Measurements from ENCODE around the gene SDHAF4. TPM values are rescaled to one million over a fixed set of nuclear protein-coding genes. Genes with fewer than 3 reads are reported as not detected.
A peak's percentile ranks its signal among the peaks of the same experiment; 100 is the strongest.

SDHAF4 gene
- 10 to 100 TPM; 13.3 to 13.9 TPM for total RNA-seq

GRCh38 chr6:70566751-70567382 is at the start of gene SDHAF4:
TSS of gene SDHAF4 (plus strand) at chr6:70566930. CDS start at chr6:70566941, 11 bp downstream.
- Mint-ChIP-seq H3K4me1 (ENCODE audit: low read depth) (peaks cover 19% of the 10 kb centered on the region), H3K27me3 (no peaks in the 10 kb centered on the region), H3K36me3 (peaks cover 10% of the 10 kb centered on the region), H3K27ac (peak within 1 kb of the TSS; percentile 60), H3K4me3 (peak within 1 kb of the TSS; percentile 84), H3K9me3 (no peaks in the 10 kb centered on the region)
- peak; percentile 96 for DNase-seq
- ChIA-PET CTCF (interaction anchor here (0.7 to 3.9 kb wide), 8 partner anchors 101 to 389 kb away, joined by 3 to 12 read pairs (median 4); partner anchors contain the start of gene SMAP1), POLR2A (interaction anchor here (0.6 to 2.0 kb wide), 3 partner anchors 16 to 101 kb away, joined by 3 to 5 read pairs (median 3); partner anchors contain the start of gene SMAP1)
- intact Hi-C loops (cut with micrococcal nuclease): loop anchor here (1.0 to 5.0 kb wide), 3 partner anchors 100 to 154 kb away; partner anchors contain the start of genes FAM135A and SMAP1

GRCh38 chr6:70518723-70519122 is 48.0 kb upstream of the SDHAF4 start:
- intact Hi-C loops (cut with micrococcal nuclease): no loop called here
- H3K9me3 Mint-ChIP-seq: no peaks in the 10 kb centered on the region
- H3K36me3 Mint-ChIP-seq: no peaks in the 10 kb centered on the region
- H3K27ac Mint-ChIP-seq: no peak overlapping the region
- H3K4me3 Mint-ChIP-seq: no peak overlapping the region
- no peak for DNase-seq
- H3K4me1 Mint-ChIP-seq (ENCODE audit: low read depth): peaks cover 6% of the 10 kb centered on the region
- ChIA-PET POLR2A (no interaction called here), CTCF (interaction anchor here (1.2 to 7.9 kb wide), 2 partner anchors 168 to 365 kb away, joined by 4 to 93 read pairs; no protein-coding TSS in a partner anchor)
- H3K27me3 Mint-ChIP-seq: no peaks in the 10 kb centered on the region

GRCh38 chr6:70520575-70520974 is 46.2 kb upstream of the SDHAF4 start:
- no peak for DNase-seq
- Mint-ChIP-seq H3K27me3 (no peaks in the 10 kb centered on the region), H3K4me3 (no peak overlapping the region), H3K27ac (no peak overlapping the region), H3K4me1 (ENCODE audit: low read depth) (peaks cover 6% of the 10 kb centered on the region), H3K36me3 (no peaks in the 10 kb centered on the region), H3K9me3 (no peaks in the 10 kb centered on the region)
- ChIA-PET CTCF (interaction anchor here (0.7 to 7.9 kb wide), 17 partner anchors 14 to 524 kb away, joined by 3 to 93 read pairs (median 3); partner anchors contain the start of gene SMAP1), POLR2A (no interaction called here)
- intact Hi-C loops (cut with micrococcal nuclease): loop anchor here (1.0 to 5.0 kb wide), 3 partner anchors 166 to 437 kb away; partner anchors contain the start of gene B3GAT2

GRCh38 chr6:70524721-70525286 is 41.9 kb upstream of the SDHAF4 start:
- Mint-ChIP-seq H3K36me3 (no peaks in the 10 kb centered on the region), H3K27me3 (no peaks in the 10 kb centered on the region), H3K4me3 (no peak overlapping the region), H3K4me1 (ENCODE audit: low read depth) (no peaks in the 10 kb centered on the region), H3K9me3 (no peaks in the 10 kb centered on the region), H3K27ac (no peak overlapping the region)
- ChIA-PET CTCF (interaction anchor here (2.4 to 7.9 kb wide), 2 partner anchors 162 to 359 kb away, joined by 10 to 93 read pairs; no protein-coding TSS in a partner anchor), POLR2A (no interaction called here)
- intact Hi-C loops (cut with micrococcal nuclease): loop anchor here (5.0 kb wide), 1 partner anchor 432 kb away; the partner anchor contains the start of gene B3GAT2
- DNase-seq: no peak

GRCh38 chr6:70527071-70527737 is 39.5 kb upstream of the SDHAF4 start:
- H3K4me3 Mint-ChIP-seq: no peak overlapping the region
- no peak for DNase-seq
- H3K36me3 Mint-ChIP-seq: no peaks in the 10 kb centered on the region
- no peak overlapping the region for H3K27ac Mint-ChIP-seq
- H3K9me3 Mint-ChIP-seq: no peaks in the 10 kb centered on the region
- intact Hi-C loops (cut with micrococcal nuclease): no loop called here
- no peaks in the 10 kb centered on the region for H3K4me1 Mint-ChIP-seq (ENCODE audit: low read depth)
- no peaks in the 10 kb centered on the region for H3K27me3 Mint-ChIP-seq
- POLR2A ChIA-PET: no interaction called here
- CTCF ChIA-PET: no interaction called here

GRCh38 chr6:70530023-70530422 is 36.7 kb upstream of the SDHAF4 start:
- CTCF ChIA-PET: interaction anchor here (1.0 kb wide), 1 partner anchor 354 kb away, joined by 3 read pairs; no protein-coding TSS in a partner anchor
- Mint-ChIP-seq H3K27ac (no peak overlapping the region), H3K36me3 (no peaks in the 10 kb centered on the region), H3K9me3 (no peaks in the 10 kb centered on the region), H3K27me3 (no peaks in the 10 kb centered on the region), H3K4me3 (no peak overlapping the region), H3K4me1 (ENCODE audit: low read depth) (no peaks in the 10 kb centered on the region)
- POLR2A ChIA-PET: no interaction called here
- DNase-seq: no peak
- intact Hi-C loops (cut with micrococcal nuclease): no loop called here

- Mint-ChIP-seq H3K4me3 (no peak overlapping the region), H3K4me1 (ENCODE audit: low read depth) (no peaks in the 10 kb centered on the region), H3K27ac (no peak overlapping the region), H3K9me3 (no peaks in the 10 kb centered on the region), H3K27me3 (no peaks in the 10 kb centered on the region), H3K36me3 (peaks cover under 1% of the 10 kb centered on the region)
- intact Hi-C loops (cut with micrococcal nuclease): no loop called here
- POLR2A ChIA-PET: no interaction called here
- CTCF ChIA-PET: interaction anchor here (1.1 kb wide), 1 partner anchor 8 kb away, joined by 4 read pairs; no protein-coding TSS in a partner anchor
- DNase-seq: no peak
Measured at GRCh38 chr6:70531133-70531532, 35.6 kb upstream of the SDHAF4 start.

GRCh38 chr6:70537266-70537665 is 29.5 kb upstream of the SDHAF4 start:
- Mint-ChIP-seq H3K9me3 (no peaks in the 10 kb centered on the region), H3K36me3 (peaks cover 14% of the 10 kb centered on the region), H3K4me3 (no peak overlapping the region), H3K27ac (no peak overlapping the region), H3K27me3 (no peaks in the 10 kb centered on the region), H3K4me1 (ENCODE audit: low read depth) (peaks cover 4% of the 10 kb centered on the region)
- DNase-seq: no peak
- intact Hi-C loops (cut with micrococcal nuclease): no loop called here
- ChIA-PET POLR2A (no interaction called here), CTCF (interaction anchor here (0.6 kb wide), 1 partner anchor 8 kb away, joined by 3 read pairs; no protein-coding TSS in a partner anchor)

GRCh38 chr6:70538376-70538775 is 28.4 kb upstream of the SDHAF4 start:
- DNase-seq: no peak
- CTCF ChIA-PET: interaction anchor here (1.0 kb wide), 1 partner anchor 149 kb away, joined by 3 read pairs; no protein-coding TSS in a partner anchor
- Mint-ChIP-seq H3K4me1 (ENCODE audit: low read depth) (peaks cover 4% of the 10 kb centered on the region), H3K4me3 (no peak overlapping the region), H3K36me3 (peaks cover 14% of the 10 kb centered on the region), H3K27me3 (no peaks in the 10 kb centered on the region), H3K27ac (no peak overlapping the region), H3K9me3 (no peaks in the 10 kb centered on the region)
- intact Hi-C loops (cut with micrococcal nuclease): no loop called here
- POLR2A ChIA-PET: no interaction called here

- POLR2A ChIA-PET: no interaction called here
- CTCF ChIA-PET: interaction anchor here (1.0 to 5.9 kb wide), 5 partner anchors 27 to 408 kb away, joined by 3 to 31 read pairs (median 4); no protein-coding TSS in a partner anchor
Measured at GRCh38 chr6:70547313-70547712, 19.4 kb upstream of the SDHAF4 start.

GRCh38 chr6:70547905-70548304 is 18.8 kb upstream of the SDHAF4 start:
- DNase-seq: no peak
- intact Hi-C loops (cut with micrococcal nuclease): loop anchor here (1.0 kb wide), 1 partner anchor 138 kb away; no protein-coding TSS in a partner anchor
- H3K36me3 Mint-ChIP-seq: no peaks in the 10 kb centered on the region
- no peak overlapping the region for H3K27ac Mint-ChIP-seq
- no peaks in the 10 kb centered on the region for H3K4me1 Mint-ChIP-seq (ENCODE audit: low read depth)
- H3K27me3 Mint-ChIP-seq: no peaks in the 10 kb centered on the region
- H3K9me3 Mint-ChIP-seq: no peaks in the 10 kb centered on the region
- ChIA-PET CTCF (interaction anchor here (1.0 to 5.9 kb wide), 6 partner anchors 27 to 408 kb away, joined by 3 to 31 read pairs (median 4); no protein-coding TSS in a partner anchor), POLR2A (no interaction called here)
- H3K4me3 Mint-ChIP-seq: no peak overlapping the region

More at GRCh38 chr6:70547313-70547712, 19.4 kb upstream of the SDHAF4 start:
- Mint-ChIP-seq H3K36me3 (no peaks in the 10 kb centered on the region), H3K27me3 (no peaks in the 10 kb centered on the region), H3K9me3 (no peaks in the 10 kb centered on the region), H3K4me1 (ENCODE audit: low read depth) (no peaks in the 10 kb centered on the region), H3K27ac (no peak overlapping the region), H3K4me3 (no peak overlapping the region)
- intact Hi-C loops (cut with micrococcal nuclease): loop anchor here (1.0 kb wide), 1 partner anchor 139 kb away; no protein-coding TSS in a partner anchor
- no peak for DNase-seq

GRCh38 chr6:70549327-70549726 is 17.4 kb upstream of the SDHAF4 start:
- DNase-seq: no peak
- Mint-ChIP-seq H3K27ac (no peak overlapping the region), H3K36me3 (no peaks in the 10 kb centered on the region), H3K9me3 (no peaks in the 10 kb centered on the region), H3K27me3 (no peaks in the 10 kb centered on the region), H3K4me1 (ENCODE audit: low read depth) (no peaks in the 10 kb centered on the region), H3K4me3 (no peak overlapping the region)
- POLR2A ChIA-PET: no interaction called here
- intact Hi-C loops (cut with micrococcal nuclease): no loop called here
- CTCF ChIA-PET: interaction anchor here (1.0 kb wide), 1 partner anchor 167 kb away, joined by 3 read pairs; no protein-coding TSS in a partner anchor

Measured in activated CD4-positive, alpha-beta memory T cell treated with anti-CD3 and anti-CD28 coated beads for 36 hours (primary cell).